Brain microvascular endothelial cell (primary cell): ENCODE measurements around the gene GRIK3.

Source experiments
- DNase-seq: peaks from one replicate; pipeline ENCODE4 v3.0.0-alpha.2; 2020
- H3K27ac ChIP-seq: fragments of 250-450 bp; sonication (Bioruptor Pico); 2 replicates; pipeline ENCODE4 v1.5.1; 2020; ENCODE audit warnings: mild to moderate bottlenecking, moderate library complexity
- H3K27me3 ChIP-seq: fragments of 250-450 bp; sonication (Bioruptor Pico); replicated peaks from 2 replicates; pipeline ENCODE4 v1.5.1; 2020; ENCODE audit warnings: mild to moderate bottlenecking
- H3K36me3 ChIP-seq: fragments of 250-450 bp; sonication (Bioruptor Pico); replicated peaks from 2 replicates; pipeline ENCODE4 v1.5.1; 2020; ENCODE audit warnings: mild to moderate bottlenecking
- H3K4me3 ChIP-seq: 2 replicates; pipeline ENCODE4 v1.5.1; 2011; ENCODE audit warnings: low read depth, mild to moderate bottlenecking, control low read depth, low read length, moderate library complexity
- in situ Hi-C: cut with HindIII; loops from 2 replicates; pipeline ENCODE4 v1.10.0; 2017; ENCODE audit warnings: low sequenced_read_pairs, low pct_ligation_motif_present
- TF ChIP-seq, protein P1 (sequence below): IDR thresholded peaks from 2 replicates; pipeline ENCODE4 v1.5.1; 2011; ENCODE audit warnings: low read depth, mild to moderate bottlenecking, moderate library complexity, low read length, control low read depth, inconsistent platforms; ENCODE audit errors: missing control alignments

GRIK3 gene

DNA sequence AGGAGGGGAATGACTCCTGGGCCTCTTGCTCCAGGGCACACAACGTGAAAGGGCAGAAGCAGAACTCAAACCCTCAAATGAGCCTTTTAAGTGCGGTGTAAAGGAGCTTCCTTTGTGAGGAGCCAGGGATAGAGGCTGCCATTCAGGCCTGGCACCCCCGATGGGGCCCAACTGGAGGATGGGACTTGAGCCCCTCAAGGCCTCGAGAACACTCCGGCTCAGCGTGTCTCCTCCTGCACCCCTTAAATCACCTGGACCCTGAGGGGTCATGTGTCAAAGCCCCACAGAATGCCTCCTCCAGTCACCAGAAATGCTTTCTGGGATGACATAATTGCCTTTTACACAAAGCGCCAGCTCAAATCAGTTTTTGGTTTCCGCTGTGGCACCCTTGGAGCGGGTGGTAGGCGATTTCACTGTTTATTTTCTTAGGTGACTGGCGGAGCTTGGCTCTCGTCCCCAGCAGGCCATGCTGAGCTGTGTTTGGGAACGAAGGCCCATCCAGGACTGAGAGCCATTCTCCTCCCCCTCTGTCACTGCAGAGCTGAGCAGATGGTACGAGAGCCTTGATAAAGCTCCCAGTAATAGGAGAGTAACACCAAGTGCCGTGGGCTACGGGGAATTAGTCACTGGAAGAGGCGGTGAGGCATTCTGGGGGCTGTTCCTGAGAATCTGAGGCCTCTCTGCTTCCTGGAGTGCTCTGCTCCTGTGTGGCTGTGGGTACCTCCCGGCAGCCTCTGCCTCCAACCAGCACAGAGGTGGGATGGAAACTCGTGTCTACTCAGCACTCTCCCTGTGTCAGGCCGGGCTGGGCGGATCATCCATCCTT is 163.0 kb downstream of the GRIK3 start:
- Histone ChIP-seq H3K36me3 (no peaks in the 10 kb centered on the region), H3K27ac (no peak overlapping the region), H3K27me3 (no peaks in the 10 kb centered on the region), H3K4me3 (no peak overlapping the region)
- DNase-seq: no peak
- in situ Hi-C loops: no loop called here
- TF ChIP-seq, protein P1, sequence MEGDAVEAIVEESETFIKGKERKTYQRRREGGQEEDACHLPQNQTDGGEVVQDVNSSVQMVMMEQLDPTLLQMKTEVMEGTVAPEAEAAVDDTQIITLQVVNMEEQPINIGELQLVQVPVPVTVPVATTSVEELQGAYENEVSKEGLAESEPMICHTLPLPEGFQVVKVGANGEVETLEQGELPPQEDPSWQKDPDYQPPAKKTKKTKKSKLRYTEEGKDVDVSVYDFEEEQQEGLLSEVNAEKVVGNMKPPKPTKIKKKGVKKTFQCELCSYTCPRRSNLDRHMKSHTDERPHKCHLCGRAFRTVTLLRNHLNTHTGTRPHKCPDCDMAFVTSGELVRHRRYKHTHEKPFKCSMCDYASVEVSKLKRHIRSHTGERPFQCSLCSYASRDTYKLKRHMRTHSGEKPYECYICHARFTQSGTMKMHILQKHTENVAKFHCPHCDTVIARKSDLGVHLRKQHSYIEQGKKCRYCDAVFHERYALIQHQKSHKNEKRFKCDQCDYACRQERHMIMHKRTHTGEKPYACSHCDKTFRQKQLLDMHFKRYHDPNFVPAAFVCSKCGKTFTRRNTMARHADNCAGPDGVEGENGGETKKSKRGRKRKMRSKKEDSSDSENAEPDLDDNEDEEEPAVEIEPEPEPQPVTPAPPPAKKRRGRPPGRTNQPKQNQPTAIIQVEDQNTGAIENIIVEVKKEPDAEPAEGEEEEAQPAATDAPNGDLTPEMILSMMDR: no peak

DNA sequence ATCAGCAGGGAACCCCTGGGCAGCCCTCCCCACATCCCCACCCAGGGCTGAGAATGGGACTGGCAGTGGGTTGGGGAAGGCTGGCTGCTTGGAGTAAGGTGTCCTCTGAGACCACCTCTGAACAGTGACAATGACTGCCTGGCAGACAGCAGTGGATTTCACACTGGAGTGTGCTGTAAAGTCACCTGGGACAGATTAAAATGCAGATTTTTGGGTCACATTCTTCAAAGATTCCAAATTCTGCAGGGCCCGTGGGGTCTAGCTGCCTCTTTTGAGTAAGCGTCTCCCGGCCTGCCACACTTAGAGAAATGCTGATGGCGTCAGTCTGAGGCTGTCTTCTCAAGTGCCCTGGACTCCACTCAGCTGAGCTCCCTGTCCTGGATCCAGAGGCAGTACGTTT is 164.5 kb downstream of the GRIK3 start:
- TF ChIP-seq, protein P1: no peak
- H3K36me3 ChIP-seq: no peaks in the 10 kb centered on the region
- H3K4me3 ChIP-seq: no peak overlapping the region
- H3K27me3 ChIP-seq: no peaks in the 10 kb centered on the region
- H3K27ac ChIP-seq: no peak overlapping the region
- in situ Hi-C loops: no loop called here
- DNase-seq: no peak

DNA sequence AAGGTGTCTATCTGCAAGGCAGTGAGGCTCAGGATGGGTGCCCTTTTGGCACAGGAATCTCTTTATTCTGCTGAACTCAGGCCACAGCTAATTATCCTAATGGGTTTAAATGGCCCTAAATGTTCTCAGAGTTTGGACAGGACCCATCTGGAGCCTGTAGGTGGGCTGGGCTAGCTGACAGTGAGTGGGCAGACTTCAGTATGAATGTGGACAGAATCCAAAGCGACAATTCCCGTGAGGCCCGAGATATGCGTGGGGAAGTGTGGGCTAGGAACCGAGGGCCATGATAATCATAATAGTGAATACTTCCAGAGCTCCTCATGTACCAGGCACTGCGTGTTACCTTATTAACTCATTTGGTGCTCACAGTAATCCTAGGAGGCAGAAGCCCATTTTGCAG is 165.3 kb downstream of the GRIK3 start:
- Histone ChIP-seq H3K27me3 (no peaks in the 10 kb centered on the region), H3K4me3 (no peak overlapping the region), H3K36me3 (no peaks in the 10 kb centered on the region), H3K27ac (no peak overlapping the region)
- DNase-seq: no peak
- TF ChIP-seq, protein P1: no peak
- in situ Hi-C loops: no loop called here

DNA sequence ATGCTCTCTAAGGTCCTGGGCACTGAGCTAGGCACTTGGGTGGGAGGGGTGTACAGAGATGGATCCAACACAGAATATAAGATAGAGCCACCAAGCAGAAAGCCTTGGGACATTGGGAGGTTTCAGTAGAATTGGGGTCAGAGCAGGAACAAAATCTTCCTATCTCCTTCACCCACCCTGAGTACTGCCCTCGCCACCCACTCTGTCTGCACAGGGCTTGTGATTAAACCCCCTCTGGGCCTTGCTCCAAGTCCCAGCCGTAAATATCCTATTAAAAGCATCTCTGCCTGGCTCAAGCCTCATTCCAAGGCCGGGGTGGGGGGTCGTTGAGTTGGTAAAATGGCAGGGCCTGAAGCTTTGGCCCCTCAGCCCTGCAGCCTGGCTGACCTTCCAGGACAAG is 166.7 kb downstream of the GRIK3 start:
- in situ Hi-C loops: no loop called here
- TF ChIP-seq, protein P1: no peak

DNA sequence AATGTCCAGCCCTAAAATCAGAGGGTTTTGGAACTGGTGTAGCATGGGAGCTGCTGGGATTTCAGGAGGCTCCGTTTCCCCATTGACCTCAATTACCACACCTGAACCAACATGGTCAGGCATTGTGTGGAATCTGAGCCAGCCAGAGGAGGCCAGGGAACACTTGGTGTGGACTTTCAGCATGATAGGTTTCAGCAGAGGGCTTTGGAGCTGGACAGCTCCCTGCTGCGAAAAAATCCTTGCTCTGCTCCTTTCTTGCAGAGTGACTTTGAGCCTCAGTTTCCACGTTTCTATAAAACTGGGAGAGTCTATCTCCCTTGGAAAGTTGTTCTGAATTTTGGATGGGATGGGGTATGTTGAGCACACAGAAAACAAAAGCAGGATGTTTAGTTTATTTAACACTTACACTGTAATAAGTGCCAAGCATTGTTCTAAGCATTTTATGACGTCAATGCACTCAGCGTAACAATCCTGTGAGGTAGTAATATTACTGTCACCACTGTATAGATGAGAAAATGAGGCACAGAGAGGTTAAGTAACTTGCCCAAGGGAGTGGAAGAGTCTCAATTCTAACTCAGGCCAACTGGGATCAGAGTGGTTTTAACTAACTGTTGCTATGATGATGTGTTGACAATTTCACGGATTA is 168.0 kb downstream of the GRIK3 start:
- no peak overlapping the region for H3K4me3 ChIP-seq

More for the DNA sequence above, 166.7 kb downstream of the GRIK3 start:
- DNase-seq: no peak
- H3K4me3 ChIP-seq: no peak overlapping the region
- no peaks in the 10 kb centered on the region for H3K27me3 ChIP-seq
- H3K27ac ChIP-seq: no peak overlapping the region
- no peaks in the 10 kb centered on the region for H3K36me3 ChIP-seq

More for the DNA sequence above, 168.0 kb downstream of the GRIK3 start:
- Histone ChIP-seq H3K27me3 (no peaks in the 10 kb centered on the region), H3K36me3 (no peaks in the 10 kb centered on the region), H3K27ac (no peak overlapping the region)
- TF ChIP-seq, protein P1: no peak
- DNase-seq: no peak
- in situ Hi-C loops: no loop called here
